Uterus (tissue), 4 donors: ENCODE results near the gene TRIP4. TPM values are rescaled to one million over a fixed set of nuclear protein-coding genes. Genes with fewer than 3 reads are reported as not detected.
A peak's percentile ranks its signal among the peaks of the same experiment; 100 is the strongest.

Experiments used
- DNase-seq, 2 donors: peaks; one replicate each; pipeline ENCODE4 v3.0.0-alpha.2; 2019 to 2020
- H3K27ac ChIP-seq, 2 donors: fragments of 200-600 bp; sonication (generic); 1 replicate in 1 of 2; 2 replicates in 1 of 2; pipeline ENCODE4 v1.5.1; 2016 to 2018
- H3K27me3 ChIP-seq, 2 donors: fragments of 200-600 bp; sonication (generic); one replicate each; pipeline ENCODE4 v1.5.1; 2018 to 2019; ENCODE audit warnings: control low read depth in 1 of 2
- H3K36me3 ChIP-seq, 2 donors: fragments of 200-600 bp; sonication (generic); one replicate each; pipeline ENCODE4 v1.5.1; 2019; ENCODE audit warnings: control low read depth in 1 of 2
- H3K4me1 ChIP-seq, 2 donors: fragments of 200-600 bp; sonication (generic); one replicate each; pipeline ENCODE4 v1.5.1; 2018 to 2019; ENCODE audit warnings: control low read depth in 1 of 2
- H3K4me3 ChIP-seq, 2 donors: fragments of 200-600 bp; sonication (generic); 1 replicate in 1 of 2; 2 replicates in 1 of 2; pipeline ENCODE4 v1.5.1; 2018 to 2019; ENCODE audit warnings: mild to moderate bottlenecking in 1 of 2
- H3K9me3 ChIP-seq, 2 donors: fragments of 200-600 bp; sonication (generic); one replicate each; pipeline ENCODE4 v1.5.1; 2019; ENCODE audit warnings: control low read depth in 1 of 2
- POLR2A ChIP-seq, 2 donors: fragments of 450-650 bp; IDR thresholded peaks; one replicate each; pipeline ENCODE4 v1.6.1; 2016; ENCODE audit warnings: antibody characterized with exemption in 2 of 2, mild to moderate bottlenecking in 1 of 2, moderate library complexity in 1 of 2
- intact Hi-C: fragments of 100-400 bp; cut with DNase I; formaldehyde crosslinking; loops from one replicate; pipeline ENCODE4 v1.15.1; 2023; ENCODE audit warnings: low total_unique reads
- total RNA-seq, 4 donors: library from RNA; depleted of rRNA in 3 of 4; stranded (reverse); fragments of >200 nt in 3 of 4; gene quantifications; one replicate each; pipeline versions ENCODE4 v1.1.0 to v1.2.4, GENCODE V29; 2014 to 2023
- TF ChIP-seq, protein P1 (sequence below), 4 experiments: fragments of 200-600 bp in 2 of 4; fragments of 450-650 bp in 2 of 4; sonication (generic) in 2 of 4; IDR thresholded peaks; one replicate each; pipeline ENCODE4 v1.5.1; 2016 to 2019; ENCODE audit warnings: antibody characterized with exemption in 4 of 4, mild to moderate bottlenecking in 2 of 4, moderate library complexity in 1 of 4
- donor health status: DM: yes; HTN: yes; CAD: no.

Gene TRIP4
- total RNA-seq, 4 donors from 2014 or later, result 1.2 to 24.1 (median 20.3) TPM

DNA sequence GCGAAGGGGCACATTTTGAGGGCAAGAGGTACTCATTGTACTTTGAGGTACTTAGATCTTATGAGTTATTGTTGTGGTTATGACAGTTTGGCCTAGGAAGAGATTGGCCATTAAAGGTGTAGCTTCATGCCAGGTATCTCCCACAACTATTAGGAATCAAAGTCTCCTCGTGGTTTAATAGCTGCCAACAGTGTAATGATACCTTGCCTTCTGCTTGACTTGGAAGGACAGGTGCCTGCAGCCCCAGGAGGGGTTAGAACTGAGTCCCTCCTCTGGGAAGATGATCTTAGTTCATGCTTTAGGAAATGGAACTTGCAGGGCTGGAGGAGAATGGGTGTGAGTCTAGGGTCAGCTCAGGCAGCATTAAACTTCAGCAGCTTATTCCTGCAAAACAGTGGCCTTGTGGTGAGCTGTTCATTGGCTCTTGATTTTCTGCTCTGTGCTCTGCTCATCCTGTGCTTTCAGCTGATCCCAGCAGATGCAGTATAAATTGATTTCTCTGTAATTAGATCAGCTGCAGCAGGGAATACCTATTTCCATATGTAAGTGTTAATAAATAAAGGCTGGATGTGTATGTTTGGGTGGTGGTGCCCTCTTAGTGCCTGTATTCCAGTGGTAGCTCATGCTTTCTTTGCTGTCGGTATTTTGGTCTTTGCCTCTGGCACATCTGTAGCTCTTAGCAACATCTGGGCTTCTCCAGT is 113.2 kb downstream of the TRIP4 start:
- Histone ChIP-seq H3K36me3 (no peaks in the 10 kb centered on the region), H3K9me3 (no peaks in the 10 kb centered on the region), H3K27ac (peak overlapping the region; percentile 58 to 62), H3K4me3 (no peak overlapping the region), H3K4me1 (peaks cover 0 to 13% of the 10 kb centered on the region in 2 donors), H3K27me3 (no peaks in the 10 kb centered on the region)
- intact Hi-C loops, result no loop called here
- no peak for DNase-seq
- TF ChIP-seq, protein P1, sequence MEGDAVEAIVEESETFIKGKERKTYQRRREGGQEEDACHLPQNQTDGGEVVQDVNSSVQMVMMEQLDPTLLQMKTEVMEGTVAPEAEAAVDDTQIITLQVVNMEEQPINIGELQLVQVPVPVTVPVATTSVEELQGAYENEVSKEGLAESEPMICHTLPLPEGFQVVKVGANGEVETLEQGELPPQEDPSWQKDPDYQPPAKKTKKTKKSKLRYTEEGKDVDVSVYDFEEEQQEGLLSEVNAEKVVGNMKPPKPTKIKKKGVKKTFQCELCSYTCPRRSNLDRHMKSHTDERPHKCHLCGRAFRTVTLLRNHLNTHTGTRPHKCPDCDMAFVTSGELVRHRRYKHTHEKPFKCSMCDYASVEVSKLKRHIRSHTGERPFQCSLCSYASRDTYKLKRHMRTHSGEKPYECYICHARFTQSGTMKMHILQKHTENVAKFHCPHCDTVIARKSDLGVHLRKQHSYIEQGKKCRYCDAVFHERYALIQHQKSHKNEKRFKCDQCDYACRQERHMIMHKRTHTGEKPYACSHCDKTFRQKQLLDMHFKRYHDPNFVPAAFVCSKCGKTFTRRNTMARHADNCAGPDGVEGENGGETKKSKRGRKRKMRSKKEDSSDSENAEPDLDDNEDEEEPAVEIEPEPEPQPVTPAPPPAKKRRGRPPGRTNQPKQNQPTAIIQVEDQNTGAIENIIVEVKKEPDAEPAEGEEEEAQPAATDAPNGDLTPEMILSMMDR (IDR thresholded peaks at IDR 0.05), result no peak
- TF ChIP-seq POLR2A (IDR thresholded peaks at IDR 0.05), result no peak

DNA sequence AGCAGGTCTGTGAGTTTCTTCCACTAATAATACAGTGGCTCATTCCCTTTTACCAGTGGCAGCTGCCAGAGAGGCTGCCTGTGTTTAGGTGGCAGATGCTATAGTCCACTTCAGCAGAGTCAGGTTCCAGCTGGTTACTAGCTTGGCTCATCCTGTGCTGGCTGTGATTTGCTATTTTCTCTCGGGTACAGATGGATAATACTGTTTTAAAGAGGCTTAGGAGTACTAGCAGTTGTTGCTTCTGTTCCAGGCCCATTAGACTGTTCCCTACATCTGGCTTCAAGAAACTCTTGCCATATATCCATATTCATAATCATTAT is 113.7 kb downstream of the TRIP4 start:
- intact Hi-C loops, result no loop called here
- no peak for DNase-seq
- Histone ChIP-seq H3K27ac (peak overlapping the region; percentile 58 to 62), H3K4me3 (no peak overlapping the region), H3K27me3 (no peaks in the 10 kb centered on the region), H3K9me3 (no peaks in the 10 kb centered on the region), H3K4me1 (peaks cover 0 to 13% of the 10 kb centered on the region in 2 donors), H3K36me3 (no peaks in the 10 kb centered on the region)
- TF ChIP-seq, protein P1 (IDR thresholded peaks at IDR 0.05), result no peak
- no peak for TF ChIP-seq POLR2A (IDR thresholded peaks at IDR 0.05)

GRCh38 chr15:64502151-64502550 is 114.5 kb downstream of the TRIP4 start:
- intact Hi-C loops, result no loop called here
- Histone ChIP-seq H3K27ac (peak overlapping the region; percentile 58 to 62), H3K4me3 (no peak overlapping the region), H3K9me3 (no peaks in the 10 kb centered on the region), H3K27me3 (no peaks in the 10 kb centered on the region), H3K36me3 (no peaks in the 10 kb centered on the region), H3K4me1 (peaks cover 0 to 18% of the 10 kb centered on the region in 2 donors)
- DNase-seq, result no peak
- TF ChIP-seq POLR2A (IDR thresholded peaks at IDR 0.05), result no peak
- TF ChIP-seq, protein P1 (IDR thresholded peaks at IDR 0.05), result no peak

GRCh38 chr15:64502551-64502950 is 114.9 kb downstream of the TRIP4 start:
- no peak for DNase-seq
- intact Hi-C loops, result no loop called here
- Histone ChIP-seq H3K4me1 (peaks cover 0 to 18% of the 10 kb centered on the region in 2 donors), H3K27me3 (no peaks in the 10 kb centered on the region), H3K4me3 (no peak overlapping the region), H3K36me3 (no peaks in the 10 kb centered on the region), H3K9me3 (no peaks in the 10 kb centered on the region), H3K27ac (peak overlapping the region; percentile 58 to 62)
- TF ChIP-seq, protein P1 (IDR thresholded peaks at IDR 0.05), result no peak

DNA sequence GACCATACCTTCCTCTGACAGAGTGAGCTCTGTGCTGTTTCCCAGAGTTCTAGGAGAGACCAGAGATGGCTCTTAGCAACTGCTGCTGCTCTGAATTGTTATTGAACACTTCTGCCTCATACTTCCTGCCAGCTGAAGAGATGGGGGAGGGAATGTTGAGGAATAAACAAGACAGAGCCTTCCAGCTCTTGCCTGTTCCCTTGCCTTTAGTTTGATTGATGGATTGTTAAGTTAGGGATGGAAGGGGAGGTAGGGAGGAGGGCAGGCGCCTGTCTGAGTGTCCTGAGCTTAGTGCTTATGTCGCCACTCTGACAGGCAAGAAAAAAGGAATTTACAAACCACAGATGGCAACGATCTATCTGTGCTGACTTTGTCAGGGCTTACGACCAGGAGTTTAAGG is 115.6 kb downstream of the TRIP4 start:
- H3K4me1 ChIP-seq, result peaks cover 0 to 18% of the 10 kb centered on the region in 2 donors
- no peak overlapping the region for H3K4me3 ChIP-seq
- H3K9me3 ChIP-seq, result no peaks in the 10 kb centered on the region
- DNase-seq, result peak in 1 of 2 donors; percentile 23
- H3K27ac ChIP-seq, result peak overlapping the region; percentile 58 to 62
- no peak for TF ChIP-seq POLR2A (IDR thresholded peaks at IDR 0.05)
- TF ChIP-seq, protein P1 (IDR thresholded peaks at IDR 0.05), result no peak
- intact Hi-C loops, result no loop called here
- no peaks in the 10 kb centered on the region for H3K27me3 ChIP-seq
- no peaks in the 10 kb centered on the region for H3K36me3 ChIP-seq
